SU-DHL-6 (cell line): ENCODE data around the gene RADIL.

Experiments used
- H2AFZ ChIP-seq: fragments of 200-600 bp; sonication (generic); 2 replicates; pipeline ENCODE4 v1.6.1; 2014; ENCODE audit warnings: low read depth, mild to moderate bottlenecking, moderate library complexity, mixed read lengths, antibody characterized with exemption, low read length; ENCODE audit not compliant: severe bottlenecking
- H3F3A ChIP-seq: fragments of 200-600 bp; shearing (Covaris generic); 2 replicates; pipeline ENCODE4 v1.6.0; 2016; ENCODE audit warnings: antibody characterized with exemption, mild to moderate bottlenecking; ENCODE audit not compliant: insufficient read depth
- H3K27ac ChIP-seq: fragments of 200-600 bp; sonication (generic); 2 replicates; pipeline ENCODE4 v1.5.1; 2016; ENCODE audit warnings: low read depth, mild to moderate bottlenecking, low read length, moderate library complexity, mixed read lengths
- H3K27me3 ChIP-seq: fragments of 200-600 bp; sonication (generic), shearing (Covaris generic); 2 replicates; pipeline ENCODE4 v1.6.0; 2014; ENCODE audit warnings: mild to moderate bottlenecking, low read length
- H3K36me3 ChIP-seq: fragments of 200-600 bp; sonication (generic); 2 replicates; pipeline ENCODE4 v1.6.1; 2014; ENCODE audit warnings: mild to moderate bottlenecking, low read length, mixed read lengths
- H3K4me2 ChIP-seq: fragments of 300-600, 200-600 bp; shearing (Covaris generic), sonication (generic); 2 replicates; pipeline ENCODE4 v1.6.0; 2014; ENCODE audit warnings: low read length, low read depth, mild to moderate bottlenecking; ENCODE audit not compliant: poor library complexity, severe bottlenecking
- H3K4me3 ChIP-seq: fragments of 200-600 bp; sonication (generic); 2 replicates; pipeline ENCODE4 v1.5.1; 2014; ENCODE audit warnings: antibody characterized with exemption, low read length, mild to moderate bottlenecking, mixed read lengths; ENCODE audit not compliant: insufficient read depth, poor library complexity, severe bottlenecking
- H3K79me2 ChIP-seq: fragments of 200-600 bp; sonication (generic); 2 replicates; pipeline ENCODE4 v1.6.1; 2014; ENCODE audit warnings: mild to moderate bottlenecking, low read length, moderate library complexity; ENCODE audit not compliant: insufficient read depth
- H3K9ac ChIP-seq: fragments of 200-600 bp; sonication (generic); 2 replicates; pipeline ENCODE4 v1.7.0; 2014; ENCODE audit warnings: mild to moderate bottlenecking, low read length
- H3K9me2 ChIP-seq: fragments of 200-600 bp; sonication (generic); replicated peaks from 2 replicates; pipeline ENCODE4 v1.6.1; 2014; ENCODE audit warnings: low read length; ENCODE audit not compliant: insufficient read depth
- H3K9me3 ChIP-seq: fragments of 200-600 bp; sonication (generic); 2 replicates; pipeline ENCODE4 v1.6.1; 2014; ENCODE audit warnings: low read length, mixed read lengths; ENCODE audit not compliant: insufficient read depth
- H4K20me1 ChIP-seq: fragments of 200-600 bp; sonication (generic); 2 replicates; pipeline ENCODE4 v1.6.1; 2014; ENCODE audit warnings: low read depth, mild to moderate bottlenecking, antibody characterized with exemption, low read length, moderate library complexity, mixed read lengths
- CTCF ChIP-seq: fragments of 200-600 bp; sonication (generic); IDR thresholded peaks from one replicate; pipeline ENCODE4 v1.5.1; 2017; ENCODE audit warnings: antibody characterized with exemption, mild to moderate bottlenecking, low read length, moderate library complexity; ENCODE audit not compliant: insufficient read depth, poor library complexity, severe bottlenecking
- EZH2phosphoT487 ChIP-seq: fragments of 200-600 bp; sonication (generic), shearing (Covaris generic); conservative IDR thresholded peaks from 2 replicates; pipeline ENCODE4 v1.6.1; 2018; ENCODE audit warnings: mild to moderate bottlenecking, antibody characterized with exemption, low read length, moderate library complexity, mixed read lengths

Gene RADIL

GRCh38 chr7:4768597-4769569 lies 114.6 kb downstream of the RADIL start:
- Histone ChIP-seq H3K27me3 (no peaks in the 10 kb centered on the region), H3K27ac (no peak overlapping the region), H3K4me3 (no peak overlapping the region), H3K9ac (no peak overlapping the region), H3F3A (0 out of 2 replicates have a peak, but pooled peaks cover 7% of the 10 kb centered on the region), H2AFZ (no peak overlapping the region), H3K9me2 (no peaks in the 10 kb centered on the region), H4K20me1 (no peaks in the 10 kb centered on the region), H3K4me2 (no peak overlapping the region), H3K36me3 (no peaks in the 10 kb centered on the region), H3K79me2 (no peaks in the 10 kb centered on the region), H3K9me3 (no peaks in the 10 kb centered on the region)
- TF ChIP-seq EZH2phosphoT487 = no peak

- Histone ChIP-seq H3K4me3 (no peak overlapping the region), H3K9me2 (no peaks in the 10 kb centered on the region), H3F3A (no peaks in the 10 kb centered on the region), H3K9me3 (no peaks in the 10 kb centered on the region), H3K36me3 (no peaks in the 10 kb centered on the region), H4K20me1 (no peaks in the 10 kb centered on the region), H3K27ac (no peak overlapping the region), H3K9ac (no peak overlapping the region), H3K79me2 (no peaks in the 10 kb centered on the region), H3K27me3 (no peaks in the 10 kb centered on the region), H2AFZ (no peak overlapping the region), H3K4me2 (no peak overlapping the region)
- TF ChIP-seq CTCF (no peak), EZH2phosphoT487 (no peak)
Measured at GRCh38 chr7:4766666-4767519, 116.6 kb downstream of the RADIL start.

GRCh38 chr7:4765776-4766490 lies 117.6 kb downstream of the RADIL start:
- Histone ChIP-seq H3K79me2 (no peaks in the 10 kb centered on the region), H4K20me1 (no peaks in the 10 kb centered on the region), H3K9me2 (no peaks in the 10 kb centered on the region), H3K9ac (no peak overlapping the region), H3K4me3 (no peak overlapping the region), H3K27me3 (no peaks in the 10 kb centered on the region), H2AFZ (no peak overlapping the region), H3K27ac (no peak overlapping the region), H3K36me3 (no peaks in the 10 kb centered on the region), H3F3A (no peaks in the 10 kb centered on the region), H3K9me3 (no peaks in the 10 kb centered on the region), H3K4me2 (no peak overlapping the region)
- TF ChIP-seq CTCF (no peak), EZH2phosphoT487 (no peak)
